GM18520 (cell line): ENCODE results near the gene ANAPC10.
A peak's percentile ranks its signal among the peaks of the same experiment; 100 is the strongest.

Experiments used
- ATAC-seq: cut with Tn5 transposase; IDR thresholded peaks from one replicate; pipeline ENCODE4 v1.9.1; 2021; ENCODE audit not compliant: unreplicated experiment

Gene ANAPC10

DNA sequence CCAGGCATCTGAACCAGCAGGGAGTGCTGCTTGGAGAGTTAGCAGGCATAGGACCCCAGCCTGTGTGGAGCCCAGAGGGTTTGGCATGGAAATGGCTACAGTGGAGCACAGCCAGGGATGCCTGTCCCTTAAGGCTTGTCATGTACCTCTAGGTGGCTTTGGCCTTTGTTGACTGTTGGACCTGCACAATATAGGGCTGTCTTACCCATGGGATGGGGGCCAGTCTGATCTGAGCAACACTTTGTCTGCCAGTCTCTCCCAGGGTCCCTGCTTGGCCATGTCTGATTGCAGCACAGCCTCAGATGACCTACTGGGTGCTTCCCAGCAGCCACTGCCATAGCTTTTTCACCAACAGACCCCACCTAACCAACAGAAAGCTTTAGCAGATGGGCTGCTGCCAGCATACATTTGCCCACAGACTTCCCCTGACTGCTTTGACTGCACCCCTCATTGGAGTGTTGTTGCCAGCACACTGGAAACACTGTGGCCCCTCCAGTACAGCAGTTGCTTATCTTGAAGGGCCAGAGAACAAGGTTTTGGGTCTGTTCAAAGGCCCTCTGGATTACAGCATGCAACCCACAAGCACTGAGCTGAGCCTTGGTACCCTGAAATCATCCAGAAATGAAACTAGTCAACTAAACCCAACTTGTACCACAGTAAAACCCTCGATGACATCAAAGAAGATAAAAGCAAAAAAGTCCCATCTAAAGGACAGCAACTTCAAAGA is 22.1 kb downstream of the ANAPC10 start:
- ATAC-seq = no peak

DNA sequence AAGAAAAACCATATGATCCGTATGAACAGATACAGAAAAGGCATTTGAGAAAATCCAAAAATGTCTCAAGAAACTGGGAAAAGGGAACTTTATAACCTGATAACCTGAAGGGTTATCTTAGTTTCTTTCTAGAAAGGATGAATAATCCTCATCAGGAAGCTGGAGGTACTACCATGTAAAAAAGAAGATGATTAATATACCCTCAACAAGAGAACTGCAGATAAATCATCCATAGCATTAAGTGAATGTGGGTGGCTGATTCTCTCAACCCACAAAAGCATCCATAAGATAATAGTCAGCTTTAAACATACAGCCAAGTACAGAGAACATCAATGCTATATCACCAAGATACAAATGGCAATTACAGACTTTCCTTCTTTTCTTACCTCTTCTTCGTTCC is 26.4 kb downstream of the ANAPC10 start:
- ATAC-seq = no peak

DNA sequence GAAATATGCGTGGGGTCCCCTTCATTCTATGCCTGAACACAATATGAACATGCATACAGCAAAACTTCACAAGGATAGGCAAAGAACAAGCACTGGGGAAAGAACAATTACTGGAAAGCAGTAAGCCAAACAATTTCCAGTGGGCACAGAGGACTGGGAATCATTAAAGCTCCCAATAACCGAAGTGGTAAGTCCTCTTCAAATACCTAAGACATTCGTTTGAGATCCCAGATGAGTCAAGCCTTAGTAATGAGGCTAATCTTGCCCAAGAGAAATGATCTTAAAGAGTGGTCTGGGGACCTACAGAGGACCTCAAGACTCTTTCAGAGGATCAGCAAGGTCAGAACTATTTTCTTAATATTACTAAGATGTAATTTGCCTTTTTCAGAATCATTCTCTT is 28.6 kb downstream of the ANAPC10 start:
- ATAC-seq = no peak

DNA sequence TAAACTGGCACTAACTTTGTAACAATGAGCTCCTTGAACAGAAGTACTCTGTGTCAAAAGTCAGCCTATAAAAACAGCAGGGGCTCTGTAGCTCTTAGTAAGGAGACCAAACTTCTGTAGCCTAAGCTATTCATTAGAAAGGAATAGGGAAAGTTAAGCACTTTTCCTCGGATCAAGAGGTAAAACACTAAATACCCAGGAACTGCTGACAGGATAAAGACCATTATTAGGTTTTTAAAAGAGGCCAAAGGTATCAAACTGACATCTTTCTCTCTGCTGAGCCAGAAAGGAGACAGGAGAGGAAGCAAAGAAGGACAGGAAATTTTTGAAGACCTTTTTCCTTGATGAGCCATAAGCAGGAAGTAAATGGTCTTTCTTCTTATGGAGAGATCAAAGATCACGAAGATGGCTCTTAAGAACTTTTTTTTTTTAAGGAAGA is 31.9 kb downstream of the ANAPC10 start:
- ATAC-seq = no peak

DNA sequence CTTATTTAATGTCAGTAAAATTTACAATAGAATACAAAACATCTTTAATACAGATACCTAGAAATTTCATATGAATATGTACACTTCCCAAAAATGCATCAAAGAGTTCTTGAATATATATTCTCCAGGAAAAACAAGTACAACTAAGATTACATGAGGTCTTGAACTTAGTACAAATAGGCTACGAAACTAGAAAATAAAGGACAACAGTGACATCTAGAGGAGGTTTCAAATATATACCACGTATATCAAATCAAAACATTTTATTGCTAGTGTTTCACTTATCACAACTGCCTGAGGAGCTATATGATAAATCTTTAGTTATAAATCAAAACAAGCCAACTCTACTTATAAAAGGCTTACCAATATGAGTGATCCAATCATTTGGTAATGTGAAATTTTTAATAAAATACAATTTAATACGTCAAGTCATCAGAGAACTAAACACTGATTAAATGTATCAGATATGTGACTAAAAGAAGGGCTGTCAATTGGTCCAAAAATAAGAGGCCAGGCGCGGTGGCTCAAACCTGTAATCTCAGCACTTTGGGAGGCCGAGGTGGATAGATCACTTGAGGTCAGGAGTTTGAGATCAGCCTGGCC is 36.6 kb downstream of the ANAPC10 start:
- no peak for ATAC-seq

DNA sequence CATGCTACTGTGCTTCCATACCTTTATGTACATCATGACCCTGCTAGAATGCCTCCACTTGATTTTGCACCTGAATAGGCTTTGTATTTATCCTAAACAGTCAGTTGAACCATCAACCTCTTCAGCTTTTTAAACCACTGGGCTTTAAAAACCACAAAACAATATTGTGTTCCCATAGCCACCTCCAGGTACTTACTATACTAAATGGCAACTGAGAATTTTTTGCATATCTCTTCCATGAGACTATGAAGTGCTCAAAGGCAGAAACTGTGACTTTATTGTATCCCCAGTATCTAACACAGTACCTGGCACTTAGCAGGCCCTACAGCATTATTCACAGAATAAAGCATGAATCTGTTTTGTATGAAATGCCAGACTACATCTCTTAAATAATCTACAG is 39.7 kb downstream of the ANAPC10 start:
- ATAC-seq = no peak

DNA sequence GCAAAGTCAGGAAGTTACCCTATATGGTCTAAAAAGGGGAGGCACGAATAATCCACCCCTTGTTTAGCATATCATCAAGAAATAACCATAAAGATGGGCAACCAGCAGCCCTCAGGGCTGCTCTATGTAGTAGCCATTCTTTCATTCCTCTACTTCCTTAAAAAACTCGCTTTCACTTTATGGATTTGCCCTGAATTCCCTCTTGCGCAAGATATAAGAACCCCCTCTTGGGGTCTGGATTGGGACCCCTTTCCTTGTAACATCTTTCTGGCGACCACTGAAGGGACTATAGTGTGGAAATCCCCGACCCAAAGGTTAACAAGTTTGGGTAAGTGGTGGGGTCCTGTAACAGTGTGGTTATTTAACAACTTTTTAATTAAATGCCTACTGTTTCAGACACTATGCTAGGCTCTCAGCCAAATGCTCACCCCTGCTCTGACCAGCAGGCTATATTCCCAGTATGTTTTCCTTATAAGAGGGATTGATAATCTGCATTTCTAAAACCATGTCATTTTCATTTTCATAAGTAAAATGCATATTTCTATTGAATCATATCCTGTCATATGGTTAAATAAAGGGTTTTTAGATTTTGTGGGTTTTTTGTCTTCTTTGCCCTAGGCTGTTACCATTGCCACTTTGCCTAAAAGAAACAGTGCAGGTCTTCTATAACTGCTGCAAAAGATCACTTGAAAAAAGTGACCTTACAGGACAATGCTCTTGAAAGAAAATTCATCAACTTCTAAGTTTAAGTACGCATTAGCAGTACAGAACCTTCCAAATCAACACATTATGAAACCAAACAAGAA is 41.5 kb downstream of the ANAPC10 start:
- ATAC-seq = no peak

DNA sequence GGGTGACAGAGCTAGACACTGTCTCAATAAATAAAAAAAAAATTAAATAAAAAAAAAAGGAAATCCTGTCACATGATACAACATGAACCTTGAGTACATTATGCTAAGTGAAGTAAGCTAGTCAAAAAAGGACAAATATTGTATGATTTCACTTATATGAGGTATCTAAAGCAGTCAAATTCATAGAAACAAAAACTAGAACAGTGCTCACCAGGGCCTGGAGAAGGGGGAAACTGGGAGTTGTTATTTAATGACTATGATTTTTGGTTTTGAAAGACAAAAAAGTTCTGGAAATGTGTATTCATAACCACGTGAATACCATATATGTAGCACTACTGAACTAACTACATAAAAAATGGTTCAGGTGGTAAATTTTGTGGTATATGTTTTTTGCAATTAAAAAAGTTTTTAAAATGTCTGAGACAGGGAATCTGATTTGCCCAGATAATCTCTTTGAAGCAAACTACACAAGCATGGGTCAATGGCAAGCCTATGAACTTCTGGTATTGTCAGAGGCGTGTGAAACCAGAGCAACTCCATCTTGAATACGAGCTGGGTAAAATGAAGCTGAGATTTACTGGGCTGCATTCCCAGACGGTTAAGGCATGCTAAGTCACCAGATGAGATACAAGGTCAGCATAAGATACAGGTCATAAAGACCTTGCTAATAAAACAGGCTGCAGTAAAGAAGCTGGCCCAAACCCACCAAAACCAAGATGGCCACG is 42.3 kb downstream of the ANAPC10 start:
- no peak for ATAC-seq

DNA sequence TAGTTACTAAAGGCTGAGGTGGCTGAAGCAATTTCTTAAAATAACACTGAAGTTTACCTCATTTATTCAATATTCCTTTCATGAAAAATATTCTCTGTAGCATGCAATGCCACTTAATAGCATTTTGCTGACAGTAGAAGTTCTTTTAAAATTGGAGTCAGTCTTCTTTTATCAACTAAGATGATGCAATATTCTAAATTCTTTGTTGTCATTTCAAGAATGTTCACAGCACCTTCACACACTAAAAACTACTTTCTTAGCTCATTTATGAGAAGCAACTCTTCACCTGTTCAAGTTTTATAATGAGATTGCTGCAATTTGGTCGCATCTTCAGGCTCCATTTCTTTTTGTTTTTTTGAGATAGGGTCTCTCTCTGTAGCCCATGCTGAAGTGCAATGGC is 48.8 kb downstream of the ANAPC10 start:
- ATAC-seq = no peak

DNA sequence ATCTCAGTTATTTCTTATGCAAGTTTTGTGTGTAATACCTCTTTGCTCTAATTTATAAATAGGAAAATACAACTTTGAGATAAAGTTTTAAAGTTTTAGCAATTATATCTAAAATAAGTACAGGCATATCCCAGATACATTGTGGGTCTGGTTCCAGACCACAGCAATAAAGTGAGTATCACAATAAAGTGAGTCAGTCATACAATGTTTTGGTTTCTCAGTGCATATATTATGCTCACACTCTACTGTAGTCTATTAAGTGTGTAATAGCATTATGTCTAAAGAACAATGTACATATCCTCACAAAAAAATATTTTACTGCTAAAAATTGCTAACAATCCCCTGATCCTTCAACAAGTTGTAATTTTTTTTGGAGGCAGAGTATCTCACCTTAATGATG is 49.2 kb downstream of the ANAPC10 start:
- no peak for ATAC-seq

DNA sequence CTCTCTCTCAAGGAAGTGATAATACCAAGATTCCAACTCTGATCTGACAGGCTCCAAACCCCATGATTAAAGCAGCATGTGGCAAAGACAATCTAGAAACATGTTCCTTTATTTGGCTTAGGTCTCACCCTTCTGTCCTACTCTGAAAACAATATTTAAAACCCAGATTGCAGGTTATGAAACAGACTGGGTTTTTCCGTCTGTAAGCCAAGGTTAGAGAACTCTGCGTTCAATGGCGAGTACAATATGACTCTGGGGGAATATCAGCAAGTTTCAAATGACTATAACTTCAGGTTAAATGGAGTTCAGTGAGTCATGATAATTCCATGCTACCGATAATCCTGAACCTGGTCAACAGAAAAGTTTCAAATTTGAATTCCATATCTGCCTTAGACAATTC is 50.8 kb downstream of the ANAPC10 start:
- peak; percentile 58 for ATAC-seq

DNA sequence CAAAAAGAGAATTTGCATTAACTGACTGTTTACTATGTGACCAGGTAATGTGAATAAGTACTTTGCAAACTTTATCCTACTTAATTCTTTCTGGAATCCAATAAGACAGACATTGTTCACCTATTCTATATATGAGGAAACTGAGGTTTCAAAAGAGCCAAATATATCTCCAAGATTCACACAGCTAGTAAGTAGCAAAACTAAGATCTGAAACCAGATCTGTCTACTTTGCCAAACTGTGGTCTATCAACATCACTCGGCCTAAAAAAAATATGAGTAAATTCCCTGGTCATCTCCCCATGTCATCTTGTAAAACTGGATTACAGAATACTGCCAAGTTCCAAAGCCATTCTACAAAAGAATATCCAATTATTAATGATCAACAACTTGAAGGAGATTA is 52.8 kb downstream of the ANAPC10 start:
- ATAC-seq = no peak

DNA sequence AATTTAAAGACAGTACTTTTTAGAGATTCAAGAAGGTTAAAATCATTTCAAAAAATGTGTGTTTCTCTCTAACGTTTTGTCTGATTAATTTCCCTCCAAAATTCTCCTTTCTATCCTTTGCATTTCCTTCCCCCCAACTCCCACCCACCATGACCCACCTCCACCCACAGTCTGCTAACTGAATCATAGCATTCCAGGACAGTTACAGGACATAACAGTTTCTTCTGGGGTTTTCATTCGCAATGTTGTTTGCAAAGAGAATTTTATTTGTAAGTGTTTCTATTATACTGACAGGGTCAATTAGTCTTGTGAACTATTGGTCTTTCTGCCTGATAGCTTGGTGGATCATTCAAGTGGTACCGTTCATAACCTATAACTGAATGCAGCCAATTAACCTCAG is 53.7 kb downstream of the ANAPC10 start:
- no peak for ATAC-seq

DNA sequence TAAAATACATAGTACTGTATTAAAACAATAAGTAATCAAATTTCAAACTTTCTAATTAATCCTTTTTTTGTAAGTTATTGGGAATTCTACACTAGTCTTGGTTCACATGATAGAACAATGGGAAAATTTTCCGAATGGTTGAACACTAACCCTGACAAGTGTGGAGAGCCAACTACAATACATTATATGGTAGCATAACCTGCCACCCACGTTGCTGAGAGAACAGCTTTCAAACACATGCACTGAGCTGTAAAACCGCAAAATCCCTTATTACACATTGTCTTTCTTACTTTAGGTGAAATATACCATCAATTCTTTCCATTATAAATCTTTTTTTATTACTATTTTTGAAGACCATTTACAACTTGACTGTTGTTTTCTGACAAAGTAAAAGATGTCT is 54.7 kb downstream of the ANAPC10 start:
- ATAC-seq = no peak

DNA sequence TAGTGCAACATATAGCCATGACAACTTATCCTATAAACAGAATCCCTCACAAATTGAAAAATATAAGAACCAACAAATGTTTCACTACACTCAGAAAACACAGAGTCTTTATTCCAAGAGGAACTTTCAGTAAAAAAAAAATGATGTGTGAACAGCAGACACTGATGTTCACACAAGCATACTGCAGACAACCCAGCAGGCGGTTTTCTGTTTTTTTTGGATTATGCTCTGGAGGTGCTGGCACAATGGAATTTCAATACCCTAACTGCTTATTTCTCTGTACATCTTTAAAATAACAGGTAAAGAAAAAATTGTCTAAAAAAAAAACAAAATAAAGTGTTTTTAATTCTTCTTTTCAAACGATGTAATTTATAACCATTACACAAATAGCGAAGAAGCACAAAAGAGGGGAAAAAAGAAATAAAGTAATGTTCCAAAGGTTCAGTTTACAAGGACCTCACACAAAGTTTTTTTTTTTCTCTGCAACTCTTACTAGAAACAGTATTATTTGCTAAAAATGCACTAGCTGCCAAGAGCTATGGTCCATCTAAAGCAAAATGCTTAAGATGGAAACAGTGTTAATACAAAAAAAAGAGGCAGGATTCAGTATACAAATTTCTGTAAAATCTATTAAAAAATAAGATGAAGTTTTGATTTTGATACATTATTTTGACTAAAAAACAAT is 55.3 kb downstream of the ANAPC10 start:
- ATAC-seq = no peak

DNA sequence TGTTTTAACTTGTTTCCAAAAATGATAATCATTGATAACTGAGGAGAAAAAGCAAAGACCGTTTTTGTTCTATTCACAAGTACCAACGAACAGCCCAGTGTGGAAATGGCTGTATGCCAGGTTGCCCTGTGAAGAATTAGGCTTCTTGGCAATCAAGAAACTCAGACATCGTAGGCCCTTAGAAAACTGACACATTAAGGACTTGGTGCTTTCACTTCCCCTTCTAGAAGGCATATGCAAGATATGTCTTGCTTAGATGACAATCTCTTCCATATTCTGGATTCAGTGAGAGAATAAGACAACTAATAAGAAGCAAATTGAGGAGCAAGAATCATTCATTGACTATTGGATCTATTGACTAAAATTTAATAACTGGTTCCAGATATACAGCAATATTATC is 56.6 kb downstream of the ANAPC10 start:
- peak; percentile 98 for ATAC-seq

DNA sequence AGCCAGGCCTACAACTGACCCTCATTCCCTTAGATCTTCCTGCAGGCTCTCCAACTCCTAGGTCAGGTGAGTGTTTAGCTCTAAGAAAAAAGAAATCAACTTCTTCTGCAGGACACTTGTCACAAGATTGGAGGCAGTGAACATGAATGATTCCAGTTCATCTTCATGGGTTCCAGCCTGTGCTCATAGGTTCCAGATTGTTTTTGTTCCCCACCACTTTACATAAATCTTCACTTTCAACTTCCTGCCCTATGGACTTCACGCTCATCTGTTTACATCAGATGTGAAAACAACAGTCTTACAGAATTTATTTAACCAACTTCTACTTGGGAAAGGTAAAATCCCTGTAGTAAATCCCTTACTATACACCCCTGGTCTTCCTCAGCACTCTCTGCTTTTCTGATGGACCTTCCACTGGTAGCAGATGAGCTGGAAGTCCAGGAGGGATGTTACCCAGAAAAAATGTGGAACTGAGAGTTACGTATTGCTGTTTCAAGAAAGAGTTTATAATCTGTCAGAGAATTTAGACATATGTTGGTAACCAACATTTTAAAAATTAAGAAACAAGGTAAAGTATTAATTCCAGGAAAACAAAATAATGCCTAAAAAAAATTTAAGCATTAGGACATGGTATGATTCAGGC is 62.4 kb downstream of the ANAPC10 start:
- no peak for ATAC-seq

DNA sequence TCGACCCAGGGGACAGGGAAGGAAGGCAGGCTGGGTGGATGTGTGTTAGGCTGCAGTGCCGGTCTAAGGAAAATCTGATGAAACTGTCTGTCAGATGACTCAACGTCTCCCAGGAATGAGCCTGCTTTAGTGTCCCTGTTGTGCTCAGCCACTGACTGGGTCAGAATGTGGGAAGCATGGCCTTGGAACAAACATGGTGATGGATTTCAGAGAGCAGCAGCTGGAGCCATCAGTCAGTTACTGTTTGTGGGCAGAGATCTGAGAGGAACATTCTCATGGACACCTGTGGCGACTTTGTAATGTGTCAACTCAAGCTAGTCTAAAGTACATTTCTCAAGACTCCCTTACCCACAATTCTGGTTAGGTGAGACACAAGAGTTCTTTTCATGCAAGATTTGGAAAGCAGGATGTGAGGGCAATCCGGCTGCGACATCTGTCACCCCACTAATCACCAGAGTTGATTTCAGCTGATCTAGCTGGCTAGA is 63.2 kb downstream of the ANAPC10 start:
- no peak for ATAC-seq

DNA sequence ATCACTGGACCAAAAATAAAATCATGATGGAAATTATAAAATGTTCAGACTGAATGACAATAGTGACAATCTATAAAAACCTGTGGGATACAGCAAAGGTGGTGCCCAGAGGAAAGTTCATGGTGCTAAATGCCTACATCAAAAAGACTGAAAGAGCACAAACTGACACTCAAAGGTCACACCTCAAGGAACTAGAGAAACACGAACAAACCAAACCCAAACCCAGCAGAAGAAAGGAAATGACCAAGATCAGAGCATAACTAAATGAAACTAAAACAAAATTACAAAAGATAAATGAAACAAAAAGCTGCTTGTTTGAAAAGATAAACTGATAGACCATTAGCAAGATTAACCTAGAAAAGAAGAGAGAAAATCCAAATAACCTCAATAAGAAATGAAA is 78.7 kb downstream of the ANAPC10 start:
- no peak for ATAC-seq

DNA sequence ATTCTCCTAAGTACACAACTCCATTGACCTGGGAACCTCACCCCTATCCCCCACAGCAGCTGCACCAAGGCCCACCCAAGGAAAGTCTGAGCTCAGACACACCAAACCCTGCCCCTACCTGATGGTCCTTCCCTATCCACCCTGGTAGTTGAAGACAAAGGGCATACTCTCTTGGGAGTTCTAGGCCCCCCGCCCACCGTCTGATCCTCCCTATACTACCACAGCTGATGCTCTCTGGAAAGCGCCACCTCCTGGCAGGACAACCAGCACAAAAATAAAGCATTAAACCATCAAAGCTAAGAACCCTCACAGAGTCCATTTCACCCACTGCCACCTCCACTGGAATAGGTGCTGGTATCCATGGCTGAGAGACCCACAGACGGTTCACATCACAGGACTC is 83.6 kb downstream of the ANAPC10 start:
- ATAC-seq = no peak
